ENCODE results near the gene LRR1. TPM values are rescaled to one million over a fixed set of nuclear protein-coding genes. Genes with fewer than 3 reads are reported as not detected.

Gene LRR1
- total and polyA plus RNA-seq, 9 of the 15 experiments (the other 6 are each of a cell fraction or from before 2014, with no cell fraction given): 26.5 to 58.1 (median 31.8) TPM

DNA sequence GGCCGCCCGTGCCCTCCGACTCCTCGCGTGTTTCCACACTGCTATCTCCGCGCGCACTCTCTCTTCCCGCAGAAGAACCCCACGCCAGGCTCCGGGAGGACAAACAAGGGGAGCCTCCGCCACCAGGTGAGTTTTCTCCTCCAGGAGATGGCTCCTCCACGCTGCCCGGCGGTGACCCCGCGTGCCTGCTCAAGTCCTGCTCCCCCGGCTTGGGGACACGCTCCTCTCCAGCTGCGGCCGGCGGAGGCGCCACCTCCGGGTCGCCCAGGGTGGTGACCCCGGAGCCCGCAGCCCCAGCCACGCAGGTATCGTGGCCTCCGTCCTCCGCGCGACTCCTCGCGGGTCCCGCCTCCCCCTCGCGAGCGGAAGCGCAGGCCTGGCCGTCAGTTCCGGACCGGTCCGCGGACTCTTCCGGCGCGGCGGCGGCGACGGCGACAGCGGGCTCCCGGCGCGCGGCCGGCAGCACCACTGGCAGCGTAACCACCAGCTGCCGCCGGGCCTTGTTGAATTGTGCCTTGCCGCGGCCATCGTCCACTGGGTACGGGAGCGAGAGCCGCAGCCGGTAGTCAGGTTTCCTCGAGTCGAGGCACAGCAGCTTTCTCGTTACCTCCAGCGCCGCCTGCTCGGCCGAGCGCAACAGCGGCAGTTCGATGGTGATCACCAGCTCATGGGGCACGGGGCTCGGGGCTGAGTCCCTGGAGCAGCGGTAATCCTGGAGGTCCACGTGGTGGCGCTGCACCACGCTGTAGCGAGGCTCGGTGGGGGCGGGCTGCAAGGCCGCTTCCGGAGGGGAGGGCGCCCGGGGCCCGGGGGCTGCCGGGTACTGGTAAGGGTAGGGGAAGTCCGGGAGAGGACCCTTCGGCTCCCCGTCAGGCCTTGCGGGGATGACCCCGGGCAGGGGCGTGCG, 35.2 kb downstream of the LRR1 start (continued):
- TF ChIP-seq, protein P1, sequence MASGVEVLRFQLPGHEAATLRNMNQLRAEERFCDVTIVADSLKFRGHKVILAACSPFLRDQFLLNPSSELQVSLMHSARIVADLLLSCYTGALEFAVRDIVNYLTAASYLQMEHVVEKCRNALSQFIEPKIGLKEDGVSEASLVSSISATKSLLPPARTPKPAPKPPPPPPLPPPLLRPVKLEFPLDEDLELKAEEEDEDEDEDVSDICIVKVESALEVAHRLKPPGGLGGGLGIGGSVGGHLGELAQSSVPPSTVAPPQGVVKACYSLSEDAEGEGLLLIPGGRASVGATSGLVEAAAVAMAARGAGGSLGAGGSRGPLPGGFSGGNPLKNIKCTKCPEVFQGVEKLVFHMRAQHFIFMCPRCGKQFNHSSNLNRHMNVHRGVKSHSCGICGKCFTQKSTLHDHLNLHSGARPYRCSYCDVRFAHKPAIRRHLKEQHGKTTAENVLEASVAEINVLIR (CRISPR knock-in tag; IDR thresholded peaks at IDR 0.05): no peak
- peak; percentile 85; the same call in 1 of the 2 replicates for TF ChIP-seq KAT7 (CRISPR knock-in tag; IDR thresholded peaks at IDR 0.05; ENCODE audit: borderline replicate concordance)
- no peak for TF ChIP-seq BRD4 (IDR thresholded peaks at IDR 0.05)
- TF ChIP-seq, protein P2, sequence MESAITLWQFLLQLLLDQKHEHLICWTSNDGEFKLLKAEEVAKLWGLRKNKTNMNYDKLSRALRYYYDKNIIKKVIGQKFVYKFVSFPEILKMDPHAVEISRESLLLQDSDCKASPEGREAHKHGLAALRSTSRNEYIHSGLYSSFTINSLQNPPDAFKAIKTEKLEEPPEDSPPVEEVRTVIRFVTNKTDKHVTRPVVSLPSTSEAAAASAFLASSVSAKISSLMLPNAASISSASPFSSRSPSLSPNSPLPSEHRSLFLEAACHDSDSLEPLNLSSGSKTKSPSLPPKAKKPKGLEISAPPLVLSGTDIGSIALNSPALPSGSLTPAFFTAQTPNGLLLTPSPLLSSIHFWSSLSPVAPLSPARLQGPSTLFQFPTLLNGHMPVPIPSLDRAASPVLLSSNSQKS (CRISPR knock-in tag; IDR thresholded peaks at IDR 0.05): no peak
- TF ChIP-seq PRMT5 (CRISPR knock-in tag; IDR thresholded peaks at IDR 0.05): no peak
- peak; percentile 75; the same call in 1 of the 2 replicates for TF ChIP-seq ESRRA (IDR thresholded peaks at IDR 0.05; ENCODE audit: borderline replicate concordance, low read depth)
- TF ChIP-seq TCF3 (CRISPR knock-in tag; IDR thresholded peaks at IDR 0.05): no peak; the same call in 1 of the 2 replicates
- TF ChIP-seq HDAC8 (tag; IDR thresholded peaks at IDR 0.05): no peak
- no peak for TF ChIP-seq CBX2 (IDR thresholded peaks at IDR 0.05; ENCODE audit: insufficient read depth, low read length, poor library complexity, severe bottlenecking)
- TF ChIP-seq JUNB (CRISPR knock-in tag; conservative IDR thresholded peaks at IDR 0.05): no peak
- TF ChIP-seq KAT8 (IDR thresholded peaks at IDR 0.05; ENCODE audit: low read depth): no peak
- peak; percentile 20; the same call in 1 of the 2 replicates for TF ChIP-seq ZNF24 (IDR thresholded peaks at IDR 0.05)
- no peak; the same call in 1 of the 2 replicates for TF ChIP-seq TARDBP (IDR thresholded peaks at IDR 0.05)
- TF ChIP-seq ZFP30 (CRISPR knock-in tag; IDR thresholded peaks at IDR 0.05; ENCODE audit: borderline replicate concordance): no peak
- peak; percentile 14 for TF ChIP-seq MEIS2 (IDR thresholded peaks at IDR 0.05; ENCODE audit: partially characterized antibody)
- TF ChIP-seq ZBTB7A (IDR thresholded peaks at IDR 0.05; ENCODE audit: borderline replicate concordance, control insufficient read depth, low read depth, low read length): peak; percentile 86
- TF ChIP-seq HMG20B (CRISPR knock-in tag; IDR thresholded peaks at IDR 0.05): no peak
- TF ChIP-seq MIER1 (IDR thresholded peaks at IDR 0.05; ENCODE audit: low read depth): no peak
- TF ChIP-seq ZBTB1 (CRISPR knock-in tag; IDR thresholded peaks at IDR 0.05; ENCODE audit: borderline replicate concordance, low read depth): peak; percentile 91
- TF ChIP-seq, protein P3, sequence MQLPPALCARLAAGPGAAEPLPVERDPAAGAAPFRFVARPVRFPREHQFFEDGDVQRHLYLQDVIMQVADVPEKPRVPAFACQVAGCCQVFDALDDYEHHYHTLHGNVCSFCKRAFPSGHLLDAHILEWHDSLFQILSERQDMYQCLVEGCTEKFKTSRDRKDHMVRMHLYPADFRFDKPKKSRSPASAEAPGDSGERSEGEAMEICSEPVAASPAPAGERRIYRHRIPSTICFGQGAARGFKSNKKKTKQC (CRISPR knock-in tag; IDR thresholded peaks at IDR 0.05): 0 out of 2 replicates have a peak, but pooled peaks have one; percentile 83
- no peak for TF ChIP-seq ERF (CRISPR knock-in tag; IDR thresholded peaks at IDR 0.05)
- no peak for TF ChIP-seq CHCHD3 (CRISPR knock-in tag; IDR thresholded peaks at IDR 0.05)
- no peak for TF ChIP-seq HLTF (IDR thresholded peaks at IDR 0.05)
- TF ChIP-seq, protein P4, sequence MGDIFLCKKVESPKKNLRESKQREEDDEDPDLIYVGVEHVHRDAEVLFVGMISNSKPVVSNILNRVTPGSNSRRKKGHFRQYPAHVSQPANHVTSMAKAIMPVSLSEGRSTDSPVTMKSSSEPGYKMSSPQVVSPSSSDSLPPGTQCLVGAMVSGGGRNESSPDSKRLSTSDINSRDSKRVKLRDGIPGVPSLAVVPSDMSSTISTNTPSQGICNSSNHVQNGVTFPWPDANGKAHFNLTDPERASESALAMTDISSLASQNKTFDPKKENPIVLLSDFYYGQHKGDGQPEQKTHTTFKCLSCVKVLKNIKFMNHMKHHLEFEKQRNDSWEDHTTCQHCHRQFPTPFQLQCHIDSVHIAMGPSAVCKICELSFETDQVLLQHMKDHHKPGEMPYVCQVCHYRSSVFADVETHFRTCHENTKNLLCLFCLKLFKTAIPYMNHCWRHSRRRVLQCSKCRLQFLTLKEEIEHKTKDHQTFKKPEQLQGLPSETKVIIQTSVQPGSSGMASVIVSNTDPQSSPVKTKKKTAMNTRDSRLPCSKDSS (IDR thresholded peaks at IDR 0.05; ENCODE audit: low read depth, partially characterized antibody): no peak
- TF ChIP-seq RBM17 (IDR thresholded peaks at IDR 0.05; ENCODE audit: borderline replicate concordance, low read depth, low read length): no peak
- TF ChIP-seq ZC3H4 (CRISPR knock-in tag; IDR thresholded peaks at IDR 0.05; ENCODE audit: borderline replicate concordance): 0 out of 2 replicates have a peak, but pooled peaks have one; percentile 56

Data from K562 (cell line).